Measurements from ENCODE around the gene AFF3. TPM values are rescaled to one million over a fixed set of nuclear protein-coding genes. Genes with fewer than 3 reads are reported as not detected.

Gene AFF3
- total RNA-seq, 1 experiment from 2014 or later: not detected

- CTCF ChIA-PET: no interaction called here
- BruUV-seq (replicated peaks): no TSS peak
Measured at GRCh38 chr2:99891428-99891780, 251.0 kb downstream of the AFF3 start.

GRCh38 chr2:99890568-99891427, 251.6 kb downstream of the AFF3 start:
- Histone ChIP-seq H3K4me3 (ENCODE audit: low read depth, low read length, poor library complexity, severe bottlenecking) (no peak overlapping the region), H3K4me1 (ENCODE audit: insufficient read depth, low read length, poor library complexity, severe bottlenecking) (no peaks in the 10 kb centered on the region), H3K36me3 (ENCODE audit: insufficient read depth, low read length, poor library complexity, severe bottlenecking) (no peaks in the 10 kb centered on the region), H3K9me3 (ENCODE audit: low read depth, low read length, poor library complexity, severe bottlenecking) (no peaks in the 10 kb centered on the region), H3K27ac (ENCODE audit: low read depth, low read length, poor library complexity, severe bottlenecking) (no peak overlapping the region), H3K27me3 (replicated peaks; ENCODE audit: insufficient read depth, low read depth, low read length, poor library complexity) (peaks cover 6% of the 10 kb centered on the region)
- ChIA-PET CTCF (no interaction called here), POLR2A (ENCODE audit: low non-redundant PET) (no interaction called here)
- no peak for DNase-seq (ENCODE audit: low spot score)
- TF ChIP-seq CTCF (conservative IDR thresholded peaks at IDR 0.05; ENCODE audit: low read depth, low read length) (no peak), EZH2 (IDR thresholded peaks at IDR 0.05; ENCODE audit: borderline replicate concordance, low read depth, low read length, poor library complexity, severe bottlenecking) (no peak)
- BruUV-seq (replicated peaks): no TSS peak
- intact Hi-C loops (cut with micrococcal nuclease; ENCODE audit: unreplicated experiment): no loop called here

More at GRCh38 chr2:99891428-99891780, 251.0 kb downstream of the AFF3 start:
- POLR2A ChIA-PET (ENCODE audit: low non-redundant PET): no interaction called here
- DNase-seq (ENCODE audit: low spot score): no peak
- Histone ChIP-seq H3K4me3 (ENCODE audit: low read depth, low read length, poor library complexity, severe bottlenecking) (no peak overlapping the region), H3K9me3 (ENCODE audit: low read depth, low read length, poor library complexity, severe bottlenecking) (no peaks in the 10 kb centered on the region), H3K27ac (ENCODE audit: low read depth, low read length, poor library complexity, severe bottlenecking) (no peak overlapping the region), H3K27me3 (replicated peaks; ENCODE audit: insufficient read depth, low read depth, low read length, poor library complexity) (peaks cover 6% of the 10 kb centered on the region), H3K36me3 (ENCODE audit: insufficient read depth, low read length, poor library complexity, severe bottlenecking) (no peaks in the 10 kb centered on the region), H3K4me1 (ENCODE audit: insufficient read depth, low read length, poor library complexity, severe bottlenecking) (no peaks in the 10 kb centered on the region)
- intact Hi-C loops (cut with micrococcal nuclease; ENCODE audit: unreplicated experiment): no loop called here
- TF ChIP-seq CTCF (conservative IDR thresholded peaks at IDR 0.05; ENCODE audit: low read depth, low read length) (no peak), EZH2 (IDR thresholded peaks at IDR 0.05; ENCODE audit: borderline replicate concordance, low read depth, low read length, poor library complexity, severe bottlenecking) (no peak)

GRCh38 chr2:99888617-99889016, 253.8 kb downstream of the AFF3 start:
- H3K9me3 ChIP-seq (ENCODE audit: low read depth, low read length, poor library complexity, severe bottlenecking): no peaks in the 10 kb centered on the region

More at GRCh38 chr2:99888617-99889016, 253.8 kb downstream of the AFF3 start:
- H3K36me3 ChIP-seq (ENCODE audit: insufficient read depth, low read length, poor library complexity, severe bottlenecking): no peaks in the 10 kb centered on the region
- intact Hi-C loops (cut with micrococcal nuclease; ENCODE audit: unreplicated experiment): no loop called here
- no peak for TF ChIP-seq EZH2 (IDR thresholded peaks at IDR 0.05; ENCODE audit: borderline replicate concordance, low read depth, low read length, poor library complexity, severe bottlenecking)
- no peak for TF ChIP-seq CTCF (conservative IDR thresholded peaks at IDR 0.05; ENCODE audit: low read depth, low read length)
- no peaks in the 10 kb centered on the region for H3K4me1 ChIP-seq (ENCODE audit: insufficient read depth, low read length, poor library complexity, severe bottlenecking)
- no peak for DNase-seq (ENCODE audit: low spot score)
- no TSS peak for BruUV-seq (replicated peaks)
- H3K27ac ChIP-seq (ENCODE audit: low read depth, low read length, poor library complexity, severe bottlenecking): no peak overlapping the region
- peaks cover 6% of the 10 kb centered on the region for H3K27me3 ChIP-seq (replicated peaks; ENCODE audit: insufficient read depth, low read depth, low read length, poor library complexity)
- POLR2A ChIA-PET (ENCODE audit: low non-redundant PET): interaction anchor here (0.5 kb wide), 1 partner anchor 18 kb away, joined by 3 read pairs; no protein-coding TSS in a partner anchor
- no peak overlapping the region for H3K4me3 ChIP-seq (ENCODE audit: low read depth, low read length, poor library complexity, severe bottlenecking)
- CTCF ChIA-PET: no interaction called here

Data from A673 (cell line).